GM23338 (cell line): Measurements from ENCODE around the gene PSMD13. TPM values are rescaled to one million over a fixed set of nuclear protein-coding genes. Genes with fewer than 3 reads are reported as not detected.

Experiments
- ATAC-seq: fragments of 200-7000 bp; cut with Tn5 transposase; 3 replicates; pipeline ENCODE4 v1.9.1; 2020
- DNase-seq: peaks from one replicate; pipeline ENCODE4 v3.0.0-alpha.2; 2015; ENCODE audit warnings: low spot score
- H2AFZ ChIP-seq: fragments of 200-600 bp; sonication (generic); 2 replicates; pipeline ENCODE4 v1.8.0; 2016; ENCODE audit warnings: antibody characterized with exemption, mild to moderate bottlenecking, moderate library complexity
- H3F3A ChIP-seq: fragments of 200-600 bp; sonication (generic); replicated peaks from 2 replicates; pipeline ENCODE4 v1.8.0; 2017; ENCODE audit warnings: antibody characterized with exemption, mixed run types, low read depth
- H3K27ac ChIP-seq: fragments of 200-600 bp; sonication (generic); 2 replicates; pipeline ENCODE4 v1.6.1; 2016; ENCODE audit warnings: low read depth
- H3K27me3 ChIP-seq: fragments of 200-600 bp; sonication (generic); 2 replicates; pipeline ENCODE4 v1.8.0; 2016; ENCODE audit warnings: mild to moderate bottlenecking, mixed run types, moderate library complexity; ENCODE audit not compliant: insufficient read depth
- H3K36me3 ChIP-seq: fragments of 200-600 bp; sonication (generic); 2 replicates; pipeline ENCODE4 v1.8.0; 2016; ENCODE audit warnings: mild to moderate bottlenecking; ENCODE audit not compliant: insufficient read depth
- H3K4me1 ChIP-seq: fragments of 200-600 bp; sonication (generic); 2 replicates; pipeline ENCODE4 v1.8.0; 2016; ENCODE audit warnings: mild to moderate bottlenecking, moderate library complexity; ENCODE audit not compliant: insufficient read depth
- H3K4me2 ChIP-seq: fragments of 200-600 bp; sonication (generic); 2 replicates; pipeline ENCODE4 v1.7.1; 2017; ENCODE audit warnings: mixed run types
- H3K4me3 ChIP-seq: fragments of 200-600 bp; sonication (generic); 2 replicates; pipeline ENCODE4 v1.6.1; 2016; ENCODE audit warnings: mixed run types
- H3K79me2 ChIP-seq: fragments of 200-600 bp; sonication (generic); replicated peaks from 2 replicates; pipeline ENCODE4 v1.8.0; 2017; ENCODE audit warnings: mild to moderate bottlenecking; ENCODE audit not compliant: insufficient read depth
- H3K9me2 ChIP-seq: fragments of 200-600 bp; sonication (generic); 2 replicates; pipeline ENCODE4 v1.8.0; 2017; ENCODE audit not compliant: insufficient read depth
- H4K20me1 ChIP-seq: fragments of 200-600 bp; sonication (generic); replicated peaks from 2 replicates; pipeline ENCODE4 v1.8.0; 2017; ENCODE audit warnings: mild to moderate bottlenecking; ENCODE audit not compliant: insufficient read depth
- H3K27ac Mint-ChIP-seq: 2 replicates; pipeline ENCODE4 v1.8.0; 2020; ENCODE audit warnings: inconsistent platforms, mild to moderate bottlenecking, moderate library complexity, mixed read lengths
- H3K27me3 Mint-ChIP-seq: 3 replicates; pipeline ENCODE4 v1.8.0; 2022; ENCODE audit warnings: low read depth, mild to moderate bottlenecking, moderate library complexity, mixed read lengths, inconsistent platforms; ENCODE audit not compliant: insufficient read depth, poor library complexity
- H3K36me3 Mint-ChIP-seq: 3 replicates; pipeline ENCODE4 v1.8.0; 2021; ENCODE audit warnings: low read depth, mild to moderate bottlenecking, inconsistent platforms, moderate library complexity, mixed read lengths
- H3K4me1 Mint-ChIP-seq: 3 replicates; pipeline ENCODE4 v1.8.0; 2020; ENCODE audit warnings: mild to moderate bottlenecking, inconsistent platforms, mixed read lengths
- H3K4me3 Mint-ChIP-seq: 3 replicates; pipeline ENCODE4 v1.8.0; 2021; ENCODE audit warnings: moderate library complexity, mild to moderate bottlenecking, inconsistent platforms, mixed read lengths
- H3K9me3 Mint-ChIP-seq: 3 replicates; pipeline ENCODE4 v1.8.0; 2020; ENCODE audit warnings: moderate library complexity, mild to moderate bottlenecking, inconsistent platforms, mixed read lengths
- CREB1 ChIP-seq: fragments of 250-450 bp; sonication (Bioruptor Pico); IDR thresholded peaks from 2 replicates; pipeline ENCODE4 v1.5.0; 2020; ENCODE audit warnings: low read depth, mild to moderate bottlenecking, moderate library complexity
- EZH2 ChIP-seq: fragments of 200-600 bp; sonication (generic); IDR thresholded peaks from one replicate; pipeline ENCODE4 v1.8.0; 2017; ENCODE audit warnings: antibody characterized with exemption, mild to moderate bottlenecking, low read depth; ENCODE audit not compliant: unreplicated experiment
- EZH2phosphoT487 ChIP-seq: fragments of 200-600 bp; sonication (generic); IDR thresholded peaks from one replicate; pipeline ENCODE4 v1.8.1; 2018; ENCODE audit warnings: antibody characterized with exemption; ENCODE audit not compliant: unreplicated experiment
- JUNB ChIP-seq: IDR thresholded peaks from one replicate; pipeline ENCODE4 v1.6.1; 2016; ENCODE audit warnings: antibody characterized with exemption; ENCODE audit not compliant: unreplicated experiment
- NANOG ChIP-seq: IDR thresholded peaks from 2 replicates; pipeline ENCODE4 v1.6.1; 2016; ENCODE audit warnings: antibody characterized with exemption, borderline replicate concordance
- POLR2AphosphoS5 ChIP-seq: IDR thresholded peaks from 2 replicates; pipeline ENCODE4 v1.6.1; 2016; ENCODE audit warnings: antibody characterized with exemption, low read depth
- STAT1 ChIP-seq: IDR thresholded peaks from one replicate; pipeline ENCODE4 v1.6.1; 2016; ENCODE audit warnings: antibody characterized with exemption; ENCODE audit not compliant: unreplicated experiment
- ZNF114 ChIP-seq: fragments of 250-450 bp; sonication (Bioruptor Pico); IDR thresholded peaks from 2 replicates; pipeline ENCODE4 v1.5.0; 2020; ENCODE audit warnings: mild to moderate bottlenecking, moderate library complexity
- ZNF331 ChIP-seq: fragments of 250-450 bp; sonication (Bioruptor Pico); IDR thresholded peaks from 2 replicates; pipeline ENCODE4 v1.5.0; 2020; ENCODE audit warnings: low read depth, mild to moderate bottlenecking, moderate library complexity
- polyA plus RNA-seq: library from polyadenylated mRNA; unstranded; fragments of >200 nt; fragmentation: Nextera tagmentation; extraction: Ambion mirVana; gene quantifications from 2 replicates; pipeline ENCODE4 v1.2.1, GENCODE V29; 2016
- total RNA-seq: library from RNA; depleted of rRNA; stranded (reverse); fragments of >200 nt; shearing (Covaris generic); gene quantifications from 2 replicates; pipeline ENCODE4 v1.2.3, GENCODE V29; 2014
- TF ChIP-seq, protein P1 (sequence below): fragments of 250-450 bp; sonication (Bioruptor Pico); IDR thresholded peaks from 2 replicates; pipeline ENCODE4 v1.5.0; 2020; ENCODE audit warnings: mild to moderate bottlenecking, moderate library complexity
- TF ChIP-seq, protein P2 (sequence below), 2 experiments: fragments of 200-600 bp in 1 of 2; sonication (generic) in 1 of 2; conservative IDR thresholded peaks; 2 replicates each; pipeline versions ENCODE4 v1.5.1 to v1.6.1; 2016 to 2017; ENCODE audit warnings: antibody characterized with exemption in 2 of 2, low read depth in 2 of 2, mild to moderate bottlenecking in 2 of 2, moderate library complexity in 1 of 2
- TF ChIP-seq, protein P3 (sequence below): IDR thresholded peaks from 2 replicates; pipeline ENCODE4 v1.6.1; 2016; ENCODE audit warnings: antibody characterized with exemption
- TF ChIP-seq, protein P4 (sequence below): IDR thresholded peaks from one replicate; pipeline ENCODE4 v1.6.1; 2018; ENCODE audit warnings: antibody characterized with exemption; ENCODE audit not compliant: unreplicated experiment

Gene PSMD13
- total and polyA plus RNA-seq, 2 experiments from 2014 or later = 111 to 114 TPM

DNA sequence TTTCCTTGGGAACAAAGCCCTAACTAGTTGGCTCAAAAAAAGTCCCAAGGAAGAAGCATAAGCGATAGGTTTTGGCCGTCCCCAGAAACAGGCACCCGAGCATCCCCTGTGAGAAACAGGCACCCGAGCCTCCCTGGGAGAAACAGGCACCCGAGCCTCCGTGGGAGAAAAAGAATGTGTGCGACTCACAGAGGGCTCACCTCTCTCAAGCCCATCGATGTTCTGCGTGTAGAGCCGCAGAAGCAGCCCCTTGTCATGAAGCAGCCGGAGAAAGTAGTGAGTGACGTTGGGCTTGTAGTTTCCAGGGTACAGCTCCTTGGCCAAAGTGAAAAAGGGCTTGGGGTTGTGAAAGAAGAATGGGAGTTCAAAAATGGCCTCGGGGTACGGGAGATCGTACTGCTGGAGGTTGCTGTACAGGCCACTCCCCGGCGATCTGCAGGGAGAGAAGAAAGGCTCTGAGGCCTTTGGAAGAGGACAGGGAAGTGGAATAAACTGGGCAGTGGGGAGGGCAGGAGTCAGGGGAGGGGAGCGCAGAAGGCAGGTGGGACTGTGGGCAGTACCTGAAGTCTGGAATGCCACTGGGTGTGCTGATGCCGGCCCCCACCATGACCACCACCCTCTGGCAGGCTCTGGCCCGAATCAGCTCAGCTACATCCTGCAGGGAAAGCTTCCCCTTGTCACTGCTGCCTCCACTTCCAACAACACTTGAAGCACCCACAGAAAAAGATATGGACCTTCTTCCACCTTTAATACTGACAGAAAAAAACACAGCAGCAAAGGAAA lies 3.8 kb upstream of the PSMD13 start:
- Histone ChIP-seq H2AFZ (no peak overlapping the region), H3F3A (0 out of 2 replicates have a peak, but pooled peaks cover 5% of the 10 kb centered on the region), H3K4me1 (peaks cover 10% of the 10 kb centered on the region), H3K79me2 (peaks cover 14% of the 10 kb centered on the region), H4K20me1 (peaks cover 5% of the 10 kb centered on the region), H3K27me3 (no peaks in the 10 kb centered on the region), H3K4me2 (no peak overlapping the region), H3K9me2 (no peaks in the 10 kb centered on the region), H3K4me3 (no peak overlapping the region), H3K36me3 (no peaks in the 10 kb centered on the region), H3K27ac (no peak overlapping the region)
- ATAC-seq (no peak), DNase-seq (no peak)
- Mint-ChIP-seq H3K36me3 (no peaks in the 10 kb centered on the region; the same call in 2 of the 3 replicates), H3K27ac (no peak overlapping the region), H3K27me3 (peaks cover 6% of the 10 kb centered on the region), H3K9me3 (no peaks in the 10 kb centered on the region), H3K4me3 (no peak overlapping the region), H3K4me1 (0 out of 3 replicates have a peak, but pooled peaks cover 4% of the 10 kb centered on the region)
- no peak for TF ChIP-seq NANOG
- TF ChIP-seq, protein P1, sequence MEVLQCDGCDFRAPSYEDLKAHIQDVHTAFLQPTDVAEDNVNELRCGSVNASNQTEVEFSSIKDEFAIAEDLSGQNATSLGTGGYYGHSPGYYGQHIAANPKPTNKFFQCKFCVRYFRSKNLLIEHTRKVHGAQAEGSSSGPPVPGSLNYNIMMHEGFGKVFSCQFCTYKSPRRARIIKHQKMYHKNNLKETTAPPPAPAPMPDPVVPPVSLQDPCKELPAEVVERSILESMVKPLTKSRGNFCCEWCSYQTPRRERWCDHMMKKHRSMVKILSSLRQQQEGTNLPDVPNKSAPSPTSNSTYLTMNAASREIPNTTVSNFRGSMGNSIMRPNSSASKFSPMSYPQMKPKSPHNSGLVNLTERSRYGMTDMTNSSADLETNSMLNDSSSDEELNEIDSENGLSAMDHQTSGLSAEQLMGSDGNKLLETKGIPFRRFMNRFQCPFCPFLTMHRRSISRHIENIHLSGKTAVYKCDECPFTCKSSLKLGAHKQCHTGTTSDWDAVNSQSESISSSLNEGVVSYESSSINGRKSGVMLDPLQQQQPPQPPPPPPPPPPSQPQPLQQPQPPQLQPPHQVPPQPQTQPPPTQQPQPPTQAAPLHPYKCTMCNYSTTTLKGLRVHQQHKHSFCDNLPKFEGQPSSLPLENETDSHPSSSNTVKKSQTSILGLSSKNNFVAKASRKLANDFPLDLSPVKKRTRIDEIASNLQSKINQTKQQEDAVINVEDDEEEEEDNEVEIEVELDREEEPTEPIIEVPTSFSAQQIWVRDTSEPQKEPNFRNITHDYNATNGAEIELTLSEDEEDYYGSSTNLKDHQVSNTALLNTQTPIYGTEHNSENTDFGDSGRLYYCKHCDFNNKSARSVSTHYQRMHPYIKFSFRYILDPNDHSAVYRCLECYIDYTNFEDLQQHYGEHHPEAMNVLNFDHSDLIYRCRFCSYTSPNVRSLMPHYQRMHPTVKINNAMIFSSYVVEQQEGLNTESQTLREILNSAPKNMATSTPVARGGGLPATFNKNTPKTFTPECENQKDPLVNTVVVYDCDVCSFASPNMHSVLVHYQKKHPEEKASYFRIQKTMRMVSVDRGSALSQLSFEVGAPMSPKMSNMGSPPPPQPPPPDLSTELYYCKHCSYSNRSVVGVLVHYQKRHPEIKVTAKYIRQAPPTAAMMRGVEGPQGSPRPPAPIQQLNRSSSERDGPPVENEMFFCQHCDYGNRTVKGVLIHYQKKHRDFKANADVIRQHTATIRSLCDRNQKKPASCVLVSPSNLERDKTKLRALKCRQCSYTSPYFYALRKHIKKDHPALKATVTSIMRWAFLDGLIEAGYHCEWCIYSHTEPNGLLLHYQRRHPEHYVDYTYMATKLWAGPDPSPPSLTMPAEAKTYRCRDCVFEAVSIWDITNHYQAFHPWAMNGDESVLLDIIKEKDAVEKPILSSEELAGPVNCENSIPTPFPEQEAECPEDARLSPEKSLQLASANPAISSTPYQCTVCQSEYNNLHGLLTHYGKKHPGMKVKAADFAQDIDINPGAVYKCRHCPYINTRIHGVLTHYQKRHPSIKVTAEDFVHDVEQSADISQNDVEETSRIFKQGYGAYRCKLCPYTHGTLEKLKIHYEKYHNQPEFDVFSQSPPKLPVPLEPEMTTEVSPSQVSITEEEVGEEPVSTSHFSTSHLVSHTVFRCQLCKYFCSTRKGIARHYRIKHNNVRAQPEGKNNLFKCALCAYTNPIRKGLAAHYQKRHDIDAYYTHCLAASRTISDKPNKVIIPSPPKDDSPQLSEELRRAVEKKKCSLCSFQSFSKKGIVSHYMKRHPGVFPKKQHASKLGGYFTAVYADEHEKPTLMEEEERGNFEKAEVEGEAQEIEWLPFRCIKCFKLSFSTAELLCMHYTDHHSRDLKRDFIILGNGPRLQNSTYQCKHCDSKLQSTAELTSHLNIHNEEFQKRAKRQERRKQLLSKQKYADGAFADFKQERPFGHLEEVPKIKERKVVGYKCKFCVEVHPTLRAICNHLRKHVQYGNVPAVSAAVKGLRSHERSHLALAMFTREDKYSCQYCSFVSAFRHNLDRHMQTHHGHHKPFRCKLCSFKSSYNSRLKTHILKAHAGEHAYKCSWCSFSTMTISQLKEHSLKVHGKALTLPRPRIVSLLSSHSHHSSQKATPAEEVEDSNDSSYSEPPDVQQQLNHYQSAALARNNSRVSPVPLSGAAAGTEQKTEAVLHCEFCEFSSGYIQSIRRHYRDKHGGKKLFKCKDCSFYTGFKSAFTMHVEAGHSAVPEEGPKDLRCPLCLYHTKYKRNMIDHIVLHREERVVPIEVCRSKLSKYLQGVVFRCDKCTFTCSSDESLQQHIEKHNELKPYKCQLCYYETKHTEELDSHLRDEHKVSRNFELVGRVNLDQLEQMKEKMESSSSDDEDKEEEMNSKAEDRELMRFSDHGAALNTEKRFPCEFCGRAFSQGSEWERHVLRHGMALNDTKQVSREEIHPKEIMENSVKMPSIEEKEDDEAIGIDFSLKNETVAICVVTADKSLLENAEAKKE (CRISPR knock-in tag) = no peak
- TF ChIP-seq, protein P2, sequence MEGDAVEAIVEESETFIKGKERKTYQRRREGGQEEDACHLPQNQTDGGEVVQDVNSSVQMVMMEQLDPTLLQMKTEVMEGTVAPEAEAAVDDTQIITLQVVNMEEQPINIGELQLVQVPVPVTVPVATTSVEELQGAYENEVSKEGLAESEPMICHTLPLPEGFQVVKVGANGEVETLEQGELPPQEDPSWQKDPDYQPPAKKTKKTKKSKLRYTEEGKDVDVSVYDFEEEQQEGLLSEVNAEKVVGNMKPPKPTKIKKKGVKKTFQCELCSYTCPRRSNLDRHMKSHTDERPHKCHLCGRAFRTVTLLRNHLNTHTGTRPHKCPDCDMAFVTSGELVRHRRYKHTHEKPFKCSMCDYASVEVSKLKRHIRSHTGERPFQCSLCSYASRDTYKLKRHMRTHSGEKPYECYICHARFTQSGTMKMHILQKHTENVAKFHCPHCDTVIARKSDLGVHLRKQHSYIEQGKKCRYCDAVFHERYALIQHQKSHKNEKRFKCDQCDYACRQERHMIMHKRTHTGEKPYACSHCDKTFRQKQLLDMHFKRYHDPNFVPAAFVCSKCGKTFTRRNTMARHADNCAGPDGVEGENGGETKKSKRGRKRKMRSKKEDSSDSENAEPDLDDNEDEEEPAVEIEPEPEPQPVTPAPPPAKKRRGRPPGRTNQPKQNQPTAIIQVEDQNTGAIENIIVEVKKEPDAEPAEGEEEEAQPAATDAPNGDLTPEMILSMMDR (conservative IDR thresholded peaks at IDR 0.05; ENCODE audit: low read depth in 2 of 2) = no peak
- TF ChIP-seq, protein P3, sequence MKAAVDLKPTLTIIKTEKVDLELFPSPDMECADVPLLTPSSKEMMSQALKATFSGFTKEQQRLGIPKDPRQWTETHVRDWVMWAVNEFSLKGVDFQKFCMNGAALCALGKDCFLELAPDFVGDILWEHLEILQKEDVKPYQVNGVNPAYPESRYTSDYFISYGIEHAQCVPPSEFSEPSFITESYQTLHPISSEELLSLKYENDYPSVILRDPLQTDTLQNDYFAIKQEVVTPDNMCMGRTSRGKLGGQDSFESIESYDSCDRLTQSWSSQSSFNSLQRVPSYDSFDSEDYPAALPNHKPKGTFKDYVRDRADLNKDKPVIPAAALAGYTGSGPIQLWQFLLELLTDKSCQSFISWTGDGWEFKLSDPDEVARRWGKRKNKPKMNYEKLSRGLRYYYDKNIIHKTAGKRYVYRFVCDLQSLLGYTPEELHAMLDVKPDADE = no peak
- TF ChIP-seq STAT1 = no peak
- no peak for TF ChIP-seq JUNB
- no peak for TF ChIP-seq ZNF114 (CRISPR knock-in tag)
- no peak for TF ChIP-seq EZH2phosphoT487
- TF ChIP-seq, protein P4, sequence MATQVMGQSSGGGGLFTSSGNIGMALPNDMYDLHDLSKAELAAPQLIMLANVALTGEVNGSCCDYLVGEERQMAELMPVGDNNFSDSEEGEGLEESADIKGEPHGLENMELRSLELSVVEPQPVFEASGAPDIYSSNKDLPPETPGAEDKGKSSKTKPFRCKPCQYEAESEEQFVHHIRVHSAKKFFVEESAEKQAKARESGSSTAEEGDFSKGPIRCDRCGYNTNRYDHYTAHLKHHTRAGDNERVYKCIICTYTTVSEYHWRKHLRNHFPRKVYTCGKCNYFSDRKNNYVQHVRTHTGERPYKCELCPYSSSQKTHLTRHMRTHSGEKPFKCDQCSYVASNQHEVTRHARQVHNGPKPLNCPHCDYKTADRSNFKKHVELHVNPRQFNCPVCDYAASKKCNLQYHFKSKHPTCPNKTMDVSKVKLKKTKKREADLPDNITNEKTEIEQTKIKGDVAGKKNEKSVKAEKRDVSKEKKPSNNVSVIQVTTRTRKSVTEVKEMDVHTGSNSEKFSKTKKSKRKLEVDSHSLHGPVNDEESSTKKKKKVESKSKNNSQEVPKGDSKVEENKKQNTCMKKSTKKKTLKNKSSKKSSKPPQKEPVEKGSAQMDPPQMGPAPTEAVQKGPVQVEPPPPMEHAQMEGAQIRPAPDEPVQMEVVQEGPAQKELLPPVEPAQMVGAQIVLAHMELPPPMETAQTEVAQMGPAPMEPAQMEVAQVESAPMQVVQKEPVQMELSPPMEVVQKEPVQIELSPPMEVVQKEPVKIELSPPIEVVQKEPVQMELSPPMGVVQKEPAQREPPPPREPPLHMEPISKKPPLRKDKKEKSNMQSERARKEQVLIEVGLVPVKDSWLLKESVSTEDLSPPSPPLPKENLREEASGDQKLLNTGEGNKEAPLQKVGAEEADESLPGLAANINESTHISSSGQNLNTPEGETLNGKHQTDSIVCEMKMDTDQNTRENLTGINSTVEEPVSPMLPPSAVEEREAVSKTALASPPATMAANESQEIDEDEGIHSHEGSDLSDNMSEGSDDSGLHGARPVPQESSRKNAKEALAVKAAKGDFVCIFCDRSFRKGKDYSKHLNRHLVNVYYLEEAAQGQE = no peak
- no peak for TF ChIP-seq ZNF331 (CRISPR knock-in tag)
- TF ChIP-seq CREB1 (CRISPR knock-in tag) = no peak
- TF ChIP-seq POLR2AphosphoS5 = no peak
- no peak for TF ChIP-seq EZH2
